CD14-positive monocyte (primary cell): Measurements from ENCODE around the gene GMPR. TPM values are rescaled to one million over a fixed set of nuclear protein-coding genes. Genes with fewer than 3 reads are reported as not detected.

Source experiments
- DNase-seq, 3 donors: peaks; one replicate each; pipeline ENCODE4 v3.0.0-alpha.2; 2011 to 2022
- H2AFZ ChIP-seq: 2 replicates; pipeline ENCODE4 v1.6.0; 2012; ENCODE audit warnings: mild to moderate bottlenecking, low read depth, low read length, inconsistent platforms; ENCODE audit not compliant: insufficient read depth, poor library complexity, severe bottlenecking
- H3K27ac ChIP-seq, 2 donors: 1 replicate in 1 of 2; 2 replicates in 1 of 2; pipeline ENCODE4 v1.5.1; 2012 to 2013; ENCODE audit warnings: low read length in 2 of 2, control low read depth in 1 of 2, inconsistent platforms in 1 of 2, low read depth in 1 of 2, mild to moderate bottlenecking in 1 of 2
- H3K27me3 ChIP-seq, 2 donors: one replicate each; pipeline versions ENCODE4 v1.6.0 to v1.6.1; 2011 to 2013; ENCODE audit warnings: low read length in 2 of 2; ENCODE audit not compliant: control insufficient read depth in 2 of 2, insufficient read depth in 2 of 2
- H3K36me3 ChIP-seq, 2 donors: replicated peaks in 1 of 2; 1 replicate in 1 of 2; 2 replicates in 1 of 2; pipeline versions ENCODE4 v1.5.1 to v1.6.1; 2012 to 2013; ENCODE audit warnings: low read length in 2 of 2, control low read depth in 1 of 2, inconsistent platforms in 1 of 2, mild to moderate bottlenecking in 1 of 2; ENCODE audit not compliant: insufficient read depth in 2 of 2, control insufficient read depth in 1 of 2
- H3K4me1 ChIP-seq, 2 donors: 1 replicate in 1 of 2; 2 replicates in 1 of 2; pipeline versions ENCODE4 v1.5.1 to v1.6.1; 2012 to 2013; ENCODE audit warnings: low read length in 2 of 2, control low read depth in 1 of 2, inconsistent platforms in 1 of 2, mild to moderate bottlenecking in 1 of 2, moderate library complexity in 1 of 2; ENCODE audit not compliant: insufficient read depth in 2 of 2, control insufficient read depth in 1 of 2
- H3K4me2 ChIP-seq: replicated peaks from 2 replicates; pipeline ENCODE3; 2012; ENCODE audit warnings: low read length, moderate library complexity, mild to moderate bottlenecking; ENCODE audit not compliant: poor library complexity, severe bottlenecking; ENCODE audit errors: extremely low read depth
- H3K4me3 ChIP-seq, 3 experiments: fragments of 200-600 bp in 1 of 3; sonication (generic) in 1 of 3; replicated peaks in 1 of 3; 1 replicate in 2 of 3; 2 replicates in 1 of 3; pipeline ENCODE4 v1.5.1; 2011 to 2013; ENCODE audit warnings: low read length in 3 of 3, mild to moderate bottlenecking in 3 of 3, control low read depth in 2 of 3, low read depth in 2 of 3, inconsistent platforms in 1 of 3, moderate library complexity in 1 of 3
- H3K79me2 ChIP-seq: 2 replicates; pipeline ENCODE4 v1.6.0; 2012; ENCODE audit warnings: mild to moderate bottlenecking, control low read depth, inconsistent platforms, low read length, moderate library complexity; ENCODE audit not compliant: insufficient read depth
- H3K9ac ChIP-seq: 2 replicates; pipeline ENCODE4 v1.6.0; 2017; ENCODE audit warnings: low read length, mild to moderate bottlenecking; ENCODE audit not compliant: insufficient read depth, poor library complexity, severe bottlenecking
- H3K9me3 ChIP-seq, 2 donors: replicated peaks in 1 of 2; 1 replicate in 1 of 2; 2 replicates in 1 of 2; pipeline versions ENCODE4 v1.5.1 to v1.6.1; 2012 to 2013; ENCODE audit warnings: low read length in 2 of 2, control low read depth in 1 of 2; ENCODE audit not compliant: control insufficient read depth in 1 of 2, insufficient read depth in 1 of 2
- H4K20me1 ChIP-seq: 2 replicates; pipeline ENCODE4 v1.6.0; 2012; ENCODE audit warnings: mild to moderate bottlenecking, low read length, control low read depth, moderate library complexity; ENCODE audit not compliant: insufficient read depth
- H3K27ac Mint-ChIP-seq, 7 donors: one replicate each; pipeline ENCODE4 v1.8.0; 2020; ENCODE audit warnings: mild to moderate bottlenecking in 7 of 7, mixed read lengths in 7 of 7, moderate library complexity in 6 of 7, inconsistent platforms in 2 of 7
- H3K27me3 Mint-ChIP-seq, 3 donors: one replicate each; pipeline ENCODE4 v1.8.0; 2021 to 2022; ENCODE audit warnings: low read depth in 3 of 3, mild to moderate bottlenecking in 3 of 3, mixed read lengths in 3 of 3, moderate library complexity in 3 of 3, inconsistent platforms in 1 of 3
- H3K36me3 Mint-ChIP-seq, 2 donors: one replicate each; pipeline ENCODE4 v1.8.0; 2020; ENCODE audit warnings: mixed read lengths in 2 of 2, inconsistent platforms in 1 of 2, mild to moderate bottlenecking in 1 of 2
- H3K4me1 Mint-ChIP-seq: one replicate; pipeline ENCODE4 v1.8.0; 2020; ENCODE audit warnings: mild to moderate bottlenecking, mixed read lengths
- H3K4me3 Mint-ChIP-seq, 2 donors: one replicate each; pipeline ENCODE4 v1.8.0; 2020; ENCODE audit warnings: mild to moderate bottlenecking in 2 of 2, mixed read lengths in 2 of 2, moderate library complexity in 1 of 2
- H3K9me3 Mint-ChIP-seq, 7 donors: one replicate each; pipeline ENCODE4 v1.8.0; 2020 to 2022; ENCODE audit warnings: mixed read lengths in 7 of 7, mild to moderate bottlenecking in 6 of 7, moderate library complexity in 6 of 7, inconsistent platforms in 2 of 7
- CTCF ChIP-seq: fragments of 200-600 bp; IDR thresholded peaks from one replicate; pipeline ENCODE4 v1.8.0; 2022; ENCODE audit warnings: antibody characterized with exemption, mild to moderate bottlenecking
- WGBS: methylation state at CpG from one replicate; pipeline ENCODE4 v1.1.5; 2013; ENCODE audit warnings: missing lambda C conversion rate; ENCODE audit not compliant: insufficient coverage; 5-methylcytosine and 5-hydroxymethylcytosine counted together
- intact Hi-C, 2 donors: fragments of 100-400 bp; cut with micrococcal nuclease; formaldehyde crosslinking; loops; one replicate each; pipeline versions ENCODE4 v1.15.0 to v1.15.1; 2023
- polyA plus RNA-seq, 3 donors: library from polyadenylated mRNA; depleted of rRNA in 1 of 3; unstranded in 2 of 3; stranded (reverse) in 1 of 3; fragments of 300-500 nt in 2 of 3; fragments of >200 nt in 1 of 3; fragmentation: Illumina TruSeq in 2 of 3; gene quantifications; 1 replicate in 2 of 3; 2 replicates in 1 of 3; pipeline ENCODE4 v1.2.3, GENCODE V29; 2012 to 2021

Gene GMPR
- polyA plus RNA-seq, 3 donors: 1.9 to 3.8 (median 3.2) TPM

- Mint-ChIP-seq H3K27ac (no peak overlapping the region), H3K4me3 (no peak overlapping the region), H3K27me3 (peaks cover 0 to 2% (median 1%) of the 10 kb centered on the region in 3 donors), H3K9me3 (no peaks in the 10 kb centered on the region), H3K4me1 (no peaks in the 10 kb centered on the region), H3K36me3 (no peaks in the 10 kb centered on the region)
- 91% methylated on average over 18 of the region's 18 CpGs for WGBS
- no peak overlapping the region for H3K4me2 ChIP-seq
- intact Hi-C loops: no loop called here
- TF ChIP-seq CTCF: no peak
- no peak overlapping the region for H3K4me3 ChIP-seq
- H3K27ac ChIP-seq: no peak overlapping the region
- no peak for DNase-seq
- H4K20me1 ChIP-seq: no peaks in the 10 kb centered on the region
- H3K27me3 ChIP-seq: no peaks in the 10 kb centered on the region
- H3K9ac ChIP-seq: no peak overlapping the region
- H2AFZ ChIP-seq: no peak overlapping the region
- H3K36me3 ChIP-seq: no peaks in the 10 kb centered on the region
- no peaks in the 10 kb centered on the region for H3K79me2 ChIP-seq
- H3K9me3 ChIP-seq: no peaks in the 10 kb centered on the region
- H3K4me1 ChIP-seq: no peaks in the 10 kb centered on the region
Measured at GRCh38 chr6:16200321-16200883, 38.0 kb upstream of the GMPR start.

- Mint-ChIP-seq H3K27me3 (no peaks in the 10 kb centered on the region), H3K4me3 (no peak overlapping the region), H3K9me3 (no peaks in the 10 kb centered on the region), H3K36me3 (no peaks in the 10 kb centered on the region), H3K27ac (no peak overlapping the region), H3K4me1 (peaks cover 1% of the 10 kb centered on the region)
- Histone ChIP-seq H3K4me1 (no peaks in the 10 kb centered on the region), H3K9me3 (no peaks in the 10 kb centered on the region), H3K27me3 (no peaks in the 10 kb centered on the region), H3K9ac (no peak overlapping the region), H3K4me2 (no peak overlapping the region), H2AFZ (no peak overlapping the region), H4K20me1 (no peaks in the 10 kb centered on the region), H3K27ac (no peak overlapping the region), H3K36me3 (no peaks in the 10 kb centered on the region), H3K79me2 (no peaks in the 10 kb centered on the region), H3K4me3 (no peak overlapping the region)
- intact Hi-C loops: no loop called here
- DNase-seq: no peak
- no peak for TF ChIP-seq CTCF
- WGBS: no CpG with 5 or more reads among the region's 1 CpG
Measured at GRCh38 chr6:16201706-16202105, 36.7 kb upstream of the GMPR start.
